ENCODE data around the gene CCDC149. TPM values are rescaled to one million over a fixed set of nuclear protein-coding genes. Genes with fewer than 3 reads are reported as not detected.

The CCDC149 gene
- total RNA-seq, 4 donors from 2014 or later, result 3.4 to 10.0 (median 7.7) TPM

DNA sequence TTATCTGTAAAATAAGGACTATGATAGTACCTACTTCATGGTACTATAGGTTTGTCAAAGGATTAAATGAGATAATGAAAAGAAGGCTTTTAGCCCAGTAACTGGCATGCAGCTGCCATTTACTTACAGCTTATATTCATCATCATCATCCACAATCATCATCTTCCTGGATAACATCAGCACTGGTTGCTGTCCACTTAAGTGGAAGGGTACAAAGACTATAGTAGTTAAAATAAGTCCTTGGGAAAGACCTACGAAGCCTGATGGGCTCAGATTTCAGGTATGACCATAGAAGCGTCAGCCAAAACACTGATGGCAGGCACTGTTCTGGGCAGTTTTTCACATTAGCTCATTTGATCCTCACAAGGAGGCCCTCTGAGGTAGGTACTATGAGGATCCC is 20.6 kb downstream of the CCDC149 start:
- H3K4me3 ChIP-seq, result no peak overlapping the region
- H3K27ac ChIP-seq, result no peak overlapping the region
- H3K4me1 ChIP-seq, result peaks cover 0 to 5% (median 0%) of the 10 kb centered on the region in 4 donors
- H3K36me3 ChIP-seq, result no peaks in the 10 kb centered on the region
- H3K9me3 ChIP-seq, result no peaks in the 10 kb centered on the region
- TF ChIP-seq POLR2A (IDR thresholded peaks at IDR 0.05) (no peak), EP300 (IDR thresholded peaks at IDR 0.05; ENCODE audit: low read depth) (no peak), POLR2AphosphoS5 (IDR thresholded peaks at IDR 0.05) (no peak), CTCF (IDR thresholded peaks at IDR 0.05) (no peak)
- WGBS, 2 donors (ENCODE audit: low coverage in 1 of 2), result 89% methylated on average over 2 of the region's 2 CpGs; no CpG with 5 or more reads in 1 of the 2 donors
- DNase-seq, result no peak
- H3K27me3 ChIP-seq, result no peaks in the 10 kb centered on the region
- intact Hi-C loops (cut with DNase I; ENCODE audit: low total_unique reads), result no loop called here
- in situ Hi-C loops (cut with MboI; ENCODE audit: low pct_ligation_motif_present in 1 of 4, low pct_unique_long_range_greater_than_20kb in 1 of 4, low sequenced_read_pairs in 3 of 4), result no loop called here

DNA sequence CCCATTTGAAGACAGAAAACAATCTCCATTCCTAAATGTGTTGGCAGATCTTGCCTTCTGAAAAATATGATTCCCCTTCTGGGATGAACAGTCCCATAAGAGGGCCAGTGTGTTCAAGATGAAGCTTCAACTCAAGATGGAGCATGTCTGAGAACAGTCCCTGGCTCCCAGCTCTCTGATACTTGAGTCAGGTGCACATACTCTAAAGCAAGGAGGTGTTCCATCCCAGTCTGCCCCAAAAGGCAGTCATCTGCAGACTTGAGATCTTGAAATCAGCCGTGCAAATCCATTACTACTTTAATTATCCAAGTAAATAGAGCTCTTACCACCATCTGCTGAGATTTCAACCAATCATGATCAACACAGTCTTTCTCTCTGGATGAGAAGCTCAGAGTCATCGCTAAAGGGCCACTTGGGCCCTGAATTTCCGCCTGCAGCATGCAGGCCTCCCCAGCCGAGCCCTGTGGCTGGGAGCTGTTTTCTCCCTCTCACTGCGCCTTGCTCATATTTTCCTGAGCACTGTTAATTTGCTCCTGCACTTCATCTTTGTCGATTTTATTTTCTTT is 22.2 kb downstream of the CCDC149 start:
- no peak for TF ChIP-seq POLR2A (IDR thresholded peaks at IDR 0.05)
- no peak for TF ChIP-seq POLR2AphosphoS5 (IDR thresholded peaks at IDR 0.05)
- TF ChIP-seq CTCF (IDR thresholded peaks at IDR 0.05), result no peak
- TF ChIP-seq EP300 (IDR thresholded peaks at IDR 0.05; ENCODE audit: low read depth), result no peak
- intact Hi-C loops (cut with DNase I; ENCODE audit: low total_unique reads) (no loop called here), in situ Hi-C loops (cut with MboI; ENCODE audit: low pct_ligation_motif_present in 1 of 4, low pct_unique_long_range_greater_than_20kb in 1 of 4, low sequenced_read_pairs in 3 of 4) (no loop called here)

GRCh38 chr4:24889991-24890390 is 22.9 kb downstream of the CCDC149 start:
- WGBS, 2 donors (ENCODE audit: low coverage in 1 of 2), result 69 to 100% methylated on average over 2 to 3 of the region's 3 CpGs

More for the DNA sequence above, 22.2 kb downstream of the CCDC149 start:
- Histone ChIP-seq H3K9me3 (no peaks in the 10 kb centered on the region), H3K4me1 (no peaks in the 10 kb centered on the region), H3K36me3 (no peaks in the 10 kb centered on the region), H3K27ac (no peak overlapping the region), H3K4me3 (no peak overlapping the region), H3K27me3 (no peaks in the 10 kb centered on the region)
- no peak for DNase-seq
- WGBS, 2 donors (ENCODE audit: low coverage in 1 of 2), result 88 to 94% methylated on average over 6 of the region's 6 CpGs

More at GRCh38 chr4:24889991-24890390, 22.9 kb downstream of the CCDC149 start:
- in situ Hi-C loops (cut with MboI; ENCODE audit: low pct_ligation_motif_present in 1 of 4, low pct_unique_long_range_greater_than_20kb in 1 of 4, low sequenced_read_pairs in 3 of 4) (no loop called here), intact Hi-C loops (cut with DNase I; ENCODE audit: low total_unique reads) (no loop called here)
- H3K4me3 ChIP-seq, result no peak overlapping the region
- H3K4me1 ChIP-seq, result no peaks in the 10 kb centered on the region
- H3K36me3 ChIP-seq, result no peaks in the 10 kb centered on the region
- TF ChIP-seq EP300 (IDR thresholded peaks at IDR 0.05; ENCODE audit: low read depth), result no peak
- TF ChIP-seq POLR2AphosphoS5 (IDR thresholded peaks at IDR 0.05), result no peak
- TF ChIP-seq POLR2A (IDR thresholded peaks at IDR 0.05), result no peak
- no peak for TF ChIP-seq CTCF (IDR thresholded peaks at IDR 0.05)
- no peaks in the 10 kb centered on the region for H3K27me3 ChIP-seq
- no peak for DNase-seq
- no peaks in the 10 kb centered on the region for H3K9me3 ChIP-seq
- H3K27ac ChIP-seq, result no peak overlapping the region

Measured in transverse colon (tissue), 4 donors.